H1 (cell line): ENCODE measurements around the gene UPK3B. TPM values are rescaled to one million over a fixed set of nuclear protein-coding genes. Genes with fewer than 3 reads are reported as not detected.
"Not testable (repeated sequence)": the region's sequence is repeated elsewhere in the genome, so short reads cannot be mapped to it uniquely, and the experiment has no call there.

Source experiments
- CTCF ChIA-PET: fragments of 300-600 bp; sonication (Branson Sonifier 250); formaldehyde crosslinking; loops from one replicate; lab custom pipeline; 2021; ENCODE audit not compliant: partially characterized antibody; lab: Charles Lee
- POLR2A ChIA-PET: fragments of 300-600 bp; sonication (Branson Sonifier 250); formaldehyde crosslinking; loops from one replicate; lab custom pipeline; 2021; ENCODE audit warnings: inconsistent platforms; ENCODE audit not compliant: partially characterized antibody; lab: Charles Lee
- DNase-seq, 2 experiments: peaks; one replicate each; pipeline versions ENCODE4 v3.0.0 to v3.0.0-alpha.2; 2010 to 2022; ENCODE audit warnings: low spot score in 2 of 2, low read depth in 1 of 2, mixed read lengths in 1 of 2
- FAIRE-seq: peaks from 2 replicates; lab custom pipeline; 2011; peaks lifted over from hg19 to GRCh38; lab: Jason Lieb, UNC
- H2AFZ ChIP-seq: 2 replicates; pipeline ENCODE4 v1.8.1; 2012; ENCODE audit warnings: low read length, inconsistent platforms
- H2AK5ac ChIP-seq: 2 replicates; pipeline ENCODE4 v1.6.1; 2013; ENCODE audit warnings: low read depth, low read length
- H2BK120ac ChIP-seq: replicated peaks from 2 replicates; pipeline ENCODE3; 2013; ENCODE audit warnings: low read depth, low read length, inconsistent platforms
- H2BK12ac ChIP-seq: 2 replicates; pipeline ENCODE4 v1.6.1; 2013; ENCODE audit warnings: low read depth, low read length
- H2BK15ac ChIP-seq: 2 replicates; pipeline ENCODE4 v1.6.1; 2013; ENCODE audit warnings: low read length
- H2BK20ac ChIP-seq: 2 replicates; pipeline ENCODE4 v1.6.1; 2013; ENCODE audit warnings: low read length
- H2BK5ac ChIP-seq: 2 replicates; pipeline ENCODE4 v1.6.1; 2013; ENCODE audit warnings: low read depth, low read length
- H3K14ac ChIP-seq: 2 replicates; pipeline ENCODE4 v1.6.1; 2013; ENCODE audit warnings: inconsistent platforms; ENCODE audit not compliant: insufficient read length
- H3K18ac ChIP-seq: 2 replicates; pipeline ENCODE4 v1.6.1; 2013; ENCODE audit warnings: low read length; ENCODE audit errors: extremely low read depth
- H3K23ac ChIP-seq: 2 replicates; pipeline ENCODE4 v1.6.1; 2013; ENCODE audit warnings: inconsistent platforms; ENCODE audit not compliant: insufficient read length
- H3K23me2 ChIP-seq: 2 replicates; pipeline ENCODE4 v1.6.1; 2013; ENCODE audit warnings: low read depth, low read length
- H3K27ac ChIP-seq: 2 replicates; pipeline ENCODE4 v1.6.1; 2011; ENCODE audit warnings: low read depth, low read length, inconsistent platforms
- H3K27me3 ChIP-seq, 4 experiments: replicated peaks in 1 of 4; 1 replicate in 1 of 4; 2 replicates in 3 of 4; pipeline versions ENCODE4 v1.6.1 to v1.8.1; 2011 to 2013; ENCODE audit warnings: low read length in 3 of 4, mild to moderate bottlenecking in 3 of 4, inconsistent platforms in 2 of 4, mixed read lengths in 2 of 4, moderate library complexity in 1 of 4; ENCODE audit not compliant: control insufficient read depth in 3 of 4, insufficient read depth in 3 of 4; ENCODE audit errors: extremely low read depth in 1 of 4
- H3K36me3 ChIP-seq, 4 experiments: 2 replicates each; pipeline versions ENCODE4 v1.6.1 to v1.8.1; 2011 to 2013; ENCODE audit warnings: mild to moderate bottlenecking in 4 of 4, low read length in 3 of 4, moderate library complexity in 2 of 4, control low read depth in 1 of 4, inconsistent platforms in 1 of 4; ENCODE audit not compliant: insufficient read depth in 4 of 4, control insufficient read depth in 2 of 4
- H3K4ac ChIP-seq: replicated peaks from 2 replicates; pipeline ENCODE3; 2013; ENCODE audit warnings: low read length, low read depth, mixed read lengths, inconsistent platforms; ENCODE audit not compliant: insufficient read length
- H3K4me1 ChIP-seq, 4 experiments: replicated peaks in 1 of 4; 1 replicate in 1 of 4; 2 replicates in 3 of 4; pipeline versions ENCODE4 v1.6.1 to v1.8.1; 2011 to 2013; ENCODE audit warnings: low read length in 3 of 4, inconsistent platforms in 2 of 4, mixed read lengths in 1 of 4; ENCODE audit not compliant: insufficient read depth in 4 of 4, control insufficient read depth in 3 of 4
- H3K4me2 ChIP-seq, 2 experiments: 2 replicates each; pipeline versions ENCODE4 v1.6.1 to v1.8.1; 2011 to 2013; ENCODE audit warnings: low read depth in 2 of 2, low read length in 2 of 2, control low read depth in 1 of 2, inconsistent platforms in 1 of 2, mild to moderate bottlenecking in 1 of 2; ENCODE audit not compliant: insufficient read depth in 1 of 2
- H3K4me3 ChIP-seq, 4 experiments: fragments of 200-600, 300-600 bp in 1 of 4; sonication (generic), shearing (Covaris generic), sonication (Bioruptor Twin) in 1 of 4; 2 replicates each; pipeline versions ENCODE4 v1.5.1 to v1.8.1; 2011 to 2016; ENCODE audit warnings: low read length in 4 of 4, low read depth in 3 of 4, control low read depth in 2 of 4, inconsistent platforms in 2 of 4, mild to moderate bottlenecking in 2 of 4, mixed read lengths in 1 of 4, moderate library complexity in 1 of 4; ENCODE audit not compliant: insufficient read depth in 2 of 4; ENCODE audit errors: extremely low read depth in 1 of 4
- H3K56ac ChIP-seq: replicated peaks from 2 replicates; pipeline ENCODE3; 2013; ENCODE audit warnings: low read depth, mild to moderate bottlenecking, mixed read lengths, low read length, inconsistent platforms; ENCODE audit not compliant: insufficient read length
- H3K79me1 ChIP-seq: 2 replicates; pipeline ENCODE4 v1.6.1; 2013; ENCODE audit warnings: low read depth, low read length, control low read depth
- H3K79me2 ChIP-seq, 2 experiments: 2 replicates each; pipeline versions ENCODE4 v1.6.1 to v1.8.1; 2012 to 2013; ENCODE audit warnings: low read length in 2 of 2, mild to moderate bottlenecking in 2 of 2, inconsistent platforms in 1 of 2; ENCODE audit not compliant: insufficient read depth in 2 of 2, control insufficient read depth in 1 of 2
- H3K9ac ChIP-seq, 4 experiments: replicated peaks in 1 of 4; 1 replicate in 1 of 4; 2 replicates in 3 of 4; pipeline versions ENCODE4 v1.6.1 to v1.8.1; 2011 to 2013; ENCODE audit warnings: low read depth in 3 of 4, low read length in 3 of 4, control low read depth in 2 of 4, mild to moderate bottlenecking in 2 of 4, moderate library complexity in 2 of 4, inconsistent platforms in 1 of 4; ENCODE audit errors: extremely low read depth in 1 of 4
- H3K9me3 ChIP-seq, 2 experiments: 2 replicates each; pipeline versions ENCODE4 v1.6.1 to v1.8.1; 2012 to 2013; ENCODE audit warnings: mild to moderate bottlenecking in 2 of 2, moderate library complexity in 2 of 2, control low read depth in 1 of 2, inconsistent platforms in 1 of 2, low read depth in 1 of 2, low read length in 1 of 2, mixed read lengths in 1 of 2; ENCODE audit not compliant: insufficient read depth in 2 of 2
- H4K20me1 ChIP-seq, 2 experiments: replicated peaks in 1 of 2; 2 replicates each; pipeline versions ENCODE3 to v1.8.1; 2011 to 2013; ENCODE audit warnings: inconsistent platforms in 2 of 2, low read length in 2 of 2, mild to moderate bottlenecking in 1 of 2; ENCODE audit not compliant: insufficient read depth in 2 of 2, control insufficient read depth in 1 of 2
- H4K5ac ChIP-seq: 2 replicates; pipeline ENCODE4 v1.6.1; 2013; ENCODE audit warnings: low read length, low read depth, mixed read lengths, inconsistent platforms; ENCODE audit not compliant: insufficient read length
- H4K8ac ChIP-seq: 2 replicates; pipeline ENCODE4 v1.8.0; 2013; ENCODE audit warnings: mild to moderate bottlenecking, moderate library complexity, low read length, inconsistent platforms; ENCODE audit not compliant: insufficient read depth; ENCODE audit errors: extremely low read depth
- H4K91ac ChIP-seq: replicated peaks from 2 replicates; pipeline ENCODE3; 2013; ENCODE audit warnings: low read length, mixed read lengths, inconsistent platforms; ENCODE audit not compliant: insufficient read length
- WGBS, 2 experiments: shearing (Covaris generic) in 1 of 2; methylation state at CpG; one replicate each; pipeline versions ENCODE4 v1.1.6 to v1.1.7; 2013 to 2015; ENCODE audit warnings: low lambda C conversion rate in 2 of 2, mixed read lengths in 2 of 2, inconsistent platforms in 1 of 2, low coverage in 1 of 2, missing lambda C conversion rate in 1 of 2; ENCODE audit not compliant: insufficient replicate concordance in 2 of 2, insufficient coverage in 1 of 2, insufficient read length in 1 of 2; ENCODE audit errors: extremely low coverage in 1 of 2, missing lambda C conversion rate in 1 of 2; 5-methylcytosine and 5-hydroxymethylcytosine counted together
- polyA plus RNA-seq, 7 experiments: library from polyadenylated mRNA; depleted of rRNA in 3 of 7; stranded (reverse) in 5 of 7; unstranded in 2 of 7; fragments of >200 nt in 5 of 7; fragments of 200-250 nt in 2 of 7; gene quantifications; 1 replicate in 5 of 7; 2 replicates in 1 of 7; 4 replicates in 1 of 7; pipeline versions ENCODE4 v1.2.1 to v1.2.3, GENCODE V29; 2011 to 2013; ENCODE audit warnings: missing spikeins in 2 of 7, mixed read lengths in 2 of 7
- total RNA-seq: library from RNA; stranded (reverse); fragmentation: NEBNext Ultra II Directional; extraction: Animal tissue kit (Norgen Biotek cat#: 25700); gene quantifications from 2 replicates; pipeline ENCODE4 v1.2.1, GENCODE V29; 2021

UPK3B gene
- total and polyA plus RNA-seq, 2 of the 8 experiments (the other 6 are each of a cell fraction or from before 2014, with no cell fraction given) = 5.9 to 20.6 TPM

DNA sequence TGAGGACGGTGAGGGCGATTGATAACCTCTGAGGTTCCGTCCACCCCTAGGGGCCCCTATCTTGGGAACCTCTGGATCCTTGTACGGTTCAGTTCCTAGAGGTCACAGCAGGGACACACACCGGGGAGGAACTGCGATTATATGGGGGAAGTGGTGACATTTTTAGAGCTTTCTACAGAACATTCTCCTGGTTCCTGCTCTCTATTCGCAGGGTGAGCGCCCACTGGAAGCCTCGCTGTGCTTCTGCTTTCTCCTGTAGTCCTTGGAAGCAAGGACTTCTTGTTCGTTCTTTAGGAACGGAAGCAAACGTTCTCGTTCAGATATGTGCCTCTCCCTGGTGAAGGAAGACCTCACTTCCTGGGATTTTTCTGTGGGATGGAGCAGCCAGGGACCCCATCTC is 22.4 kb upstream of the UPK3B start:
- H3K56ac ChIP-seq, H2BK20ac ChIP-seq, H2BK12ac ChIP-seq, H2BK120ac ChIP-seq, H3K79me2 ChIP-seq, FAIRE-seq, DNase-seq, H3K4me1 ChIP-seq, H3K9me3 ChIP-seq, H3K27ac ChIP-seq, POLR2A ChIA-PET, H4K8ac ChIP-seq, H3K27me3 ChIP-seq, H3K4me3 ChIP-seq, H3K79me1 ChIP-seq, CTCF ChIA-PET, H3K4ac ChIP-seq, H2BK15ac ChIP-seq, H4K5ac ChIP-seq, H3K18ac ChIP-seq, H3K36me3 ChIP-seq, H3K23ac ChIP-seq, H3K23me2 ChIP-seq, H2BK5ac ChIP-seq, H3K14ac ChIP-seq, H3K4me2 ChIP-seq, H4K91ac ChIP-seq, H4K20me1 ChIP-seq, H2AFZ ChIP-seq, H3K9ac ChIP-seq, H2AK5ac ChIP-seq: not testable (repeated sequence)
- WGBS, 2 experiments = 0% methylated on average over 1 of the region's 13 CpGs; no CpG with 5 or more reads in 1 of the 2 experiments

DNA sequence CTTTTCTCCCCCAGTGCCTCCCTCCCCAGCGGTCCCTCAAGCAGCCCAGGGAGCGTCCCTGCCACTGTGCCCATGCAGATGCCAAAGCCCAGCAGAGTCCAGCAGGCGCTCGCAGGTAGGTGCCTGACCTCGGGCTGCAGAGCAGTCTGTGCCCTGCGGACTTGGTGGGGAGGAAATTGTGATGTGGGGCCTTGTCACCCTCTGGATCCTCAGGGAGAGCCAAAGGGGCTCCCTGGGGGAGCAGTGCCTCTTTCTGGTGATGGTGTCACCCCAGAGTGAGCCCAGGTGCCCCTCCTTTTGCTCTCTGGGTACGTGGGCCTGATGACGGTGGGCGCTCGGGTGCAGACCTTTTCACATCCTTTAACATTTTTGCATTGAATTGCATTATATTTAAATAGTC is 18.2 kb upstream of the UPK3B start:
- H3K27ac ChIP-seq, H2AK5ac ChIP-seq, POLR2A ChIA-PET, H3K79me2 ChIP-seq, H3K18ac ChIP-seq, H3K79me1 ChIP-seq, H4K91ac ChIP-seq, H2BK15ac ChIP-seq, H2AFZ ChIP-seq, H3K23ac ChIP-seq, H3K4me3 ChIP-seq, H3K4me1 ChIP-seq, H2BK5ac ChIP-seq, H4K8ac ChIP-seq, H4K5ac ChIP-seq, H3K14ac ChIP-seq, H3K27me3 ChIP-seq, FAIRE-seq, H2BK12ac ChIP-seq, CTCF ChIA-PET, H3K23me2 ChIP-seq, H3K4me2 ChIP-seq, H3K9ac ChIP-seq, H3K4ac ChIP-seq, H3K56ac ChIP-seq, H3K9me3 ChIP-seq, H3K36me3 ChIP-seq, H2BK120ac ChIP-seq, H4K20me1 ChIP-seq, DNase-seq, H2BK20ac ChIP-seq: not testable (repeated sequence)
- no CpG with 5 or more reads among the region's 10 CpGs for WGBS, 2 experiments
